Ovary (tissue), 9 donors: Measurements from ENCODE around the gene PSEN2. TPM values are rescaled to one million over a fixed set of nuclear protein-coding genes. Genes with fewer than 3 reads are reported as not detected.
A peak's percentile ranks its signal among the peaks of the same experiment; 100 is the strongest.

ENCODE experiments used
- DNase-seq, 5 donors: peaks; one replicate each; pipeline ENCODE4 v3.0.0-alpha.2; 2019 to 2020
- H3K27ac ChIP-seq, 2 donors: fragments of 200-600 bp; one replicate each; pipeline versions ENCODE4 v1.5.1 to v1.8.0; 2019 to 2022
- H3K27me3 ChIP-seq: fragments of 200-600 bp; one replicate; pipeline ENCODE4 v1.8.0; 2022
- H3K36me3 ChIP-seq: fragments of 200-600 bp; sonication (generic); one replicate; pipeline ENCODE4 v1.5.1; 2019
- H3K4me1 ChIP-seq: one replicate; pipeline ENCODE4 v1.8.1; 2013; ENCODE audit warnings: mild to moderate bottlenecking, moderate library complexity; ENCODE audit not compliant: insufficient read depth
- H3K4me3 ChIP-seq: fragments of 200-600 bp; sonication (generic); one replicate; pipeline ENCODE4 v1.5.1; 2017
- H3K9me3 ChIP-seq, 2 donors: fragments of 200-600 bp in 1 of 2; sonication (generic) in 1 of 2; one replicate each; pipeline versions ENCODE4 v1.5.1 to v1.8.1; 2013 to 2019; ENCODE audit warnings: mild to moderate bottlenecking in 1 of 2, moderate library complexity in 1 of 2
- CTCF ChIP-seq, 3 donors: fragments of 450-650 bp in 2 of 3; fragments of 200-600 bp in 1 of 3; IDR thresholded peaks; one replicate each; pipeline versions ENCODE4 v1.5.1 to v1.8.0; 2016 to 2022; ENCODE audit warnings: antibody characterized with exemption in 3 of 3, mild to moderate bottlenecking in 1 of 3
- EP300 ChIP-seq: sonication (generic); formaldehyde crosslinking; IDR thresholded peaks from one replicate; pipeline ENCODE4 v1.6.1; 2017; ENCODE audit warnings: antibody characterized with exemption
- POLR2A ChIP-seq: fragments of 450-650 bp; IDR thresholded peaks from one replicate; pipeline ENCODE4 v1.6.1; 2017; ENCODE audit warnings: antibody characterized with exemption, mild to moderate bottlenecking, moderate library complexity
- WGBS, 3 donors: extraction: QIAGEN DNeasy Blood & Tissue Kit in 1 of 3; methylation state at CpG; one replicate each; pipeline versions ENCODE4 v1.1.5 to v1.1.7; 2013 to 2017; 5-methylcytosine and 5-hydroxymethylcytosine counted together
- intact Hi-C, 4 donors: fragments of 100-400 bp; cut with DNase I; formaldehyde crosslinking; loops; one replicate each; pipeline versions ENCODE4 v1.11.0 to v1.15.1; 2022 to 2023
- polyA plus RNA-seq, 2 donors: library from polyadenylated mRNA; stranded (reverse); fragments of 200-250 nt in 1 of 2; fragments of 350-450 nt in 1 of 2; fragmentation: Illumina TruSeq in 1 of 2; extraction: RNeasy Lipid Tissue Mini Kit (QIAGEN cat#74804) in 1 of 2; gene quantifications; one replicate each; pipeline ENCODE4 v1.2.3, GENCODE V29; 2013 to 2014
- total RNA-seq, 7 donors: library from RNA; depleted of rRNA in 2 of 7; stranded (reverse); fragments of >200 nt in 2 of 7; fragmentation: NEBNext Ultra II Directional in 3 of 7; extraction: Animal tissue kit (Norgen Biotek cat#: 25700) in 3 of 7; gene quantifications; one replicate each; pipeline versions ENCODE4 v1.1.0 to v1.2.4, GENCODE V29; 2016 to 2023
- donor health status: DM: no; HTN: no; CAD: no; lungs with moderate emphysema.
- donor health status: DM: no; HTN: no; CAD: no.
- donor health status: Bipolar disorder and iron deficiency.
- donor health status: DM: yes; HTN: yes; CAD: no.
- donor health status: DM: no; HTN: no; CAD: no.
- donor health status: DM: yes; HTN: yes; CAD: no.

PSEN2 gene
- total and polyA plus RNA-seq, 9 donors = 17.8 to 37.0 (median 24.6) TPM

- Histone ChIP-seq H3K36me3 (no peaks in the 10 kb centered on the region), H3K27ac (no peak overlapping the region), H3K27me3 (no peaks in the 10 kb centered on the region), H3K9me3 (no peaks in the 10 kb centered on the region), H3K4me3 (peak overlapping the region; percentile 69), H3K4me1 (peaks cover 11% of the 10 kb centered on the region)
- no peak for TF ChIP-seq EP300
- TF ChIP-seq CTCF (IDR thresholded peaks at IDR 0.05) = no peak
- no peak for TF ChIP-seq POLR2A
- intact Hi-C loops = no loop called here
- WGBS, 3 donors = 66 to 77% (median 70%) methylated on average over 14 of the region's 14 CpGs
- no peak for DNase-seq
These were observed 1.4 kb downstream of the PSEN2 start for GRCh38 chr1:226871636-226872327.

- Histone ChIP-seq H3K27ac (no peak overlapping the region), H3K9me3 (no peaks in the 10 kb centered on the region), H3K27me3 (no peaks in the 10 kb centered on the region), H3K36me3 (no peaks in the 10 kb centered on the region), H3K4me3 (no peak overlapping the region), H3K4me1 (peaks cover 11% of the 10 kb centered on the region)
- intact Hi-C loops = no loop called here
- TF ChIP-seq CTCF (IDR thresholded peaks at IDR 0.05) (no peak), POLR2A (no peak), EP300 (no peak)
- WGBS, 3 donors = 12 to 33% (median 24%) methylated on average over 7 of the region's 7 CpGs
- no peak for DNase-seq
These were observed 2.0 kb downstream of the PSEN2 start for GRCh38 chr1:226872437-226872836.

- no peak for DNase-seq
- WGBS, 3 donors = 79 to 97% (median 90%) methylated on average over 7 of the region's 7 CpGs
These were observed 3.6 kb downstream of the PSEN2 start for GRCh38 chr1:226873771-226874578.

More at GRCh38 chr1:226873771-226874578, 3.6 kb downstream of the PSEN2 start:
- intact Hi-C loops = no loop called here
- Histone ChIP-seq H3K27me3 (no peaks in the 10 kb centered on the region), H3K4me1 (peaks cover 11% of the 10 kb centered on the region), H3K9me3 (no peaks in the 10 kb centered on the region), H3K4me3 (no peak overlapping the region), H3K27ac (no peak overlapping the region), H3K36me3 (no peaks in the 10 kb centered on the region)
- TF ChIP-seq EP300 (no peak), POLR2A (no peak), CTCF (IDR thresholded peaks at IDR 0.05) (no peak)
